HepG2 (cell line): ENCODE measurements around the gene ESPNL. TPM values are rescaled to one million over a fixed set of nuclear protein-coding genes. Genes with fewer than 3 reads are reported as not detected.

Source experiments
- AKAP8 ChIP-seq: sonication (generic); formaldehyde crosslinking; IDR thresholded peaks from 2 replicates; pipeline ENCODE4 v1.5.1; 2020; ENCODE audit warnings: mild to moderate bottlenecking, missing genetic modification reagents
- BCL6 ChIP-seq: IDR thresholded peaks from 2 replicates; pipeline ENCODE4 v1.6.1; 2016; ENCODE audit warnings: missing genetic modification reagents, missing compliant biosample characterization
- CENPX ChIP-seq: sonication (generic); formaldehyde crosslinking; IDR thresholded peaks from 2 replicates; pipeline ENCODE4 v1.9.0; 2021; ENCODE audit warnings: mild to moderate bottlenecking, missing genetic modification reagents, moderate library complexity
- FOXP4 ChIP-seq: sonication (generic); formaldehyde crosslinking; IDR thresholded peaks from 2 replicates; pipeline ENCODE4 v1.4.0; 2020; ENCODE audit warnings: missing genetic modification reagents
- GTF2F1 ChIP-seq: fragments of 150-350 bp; IDR thresholded peaks from 2 replicates; pipeline ENCODE4 v1.6.1; 2014; ENCODE audit warnings: low read length
- HNRNPL ChIP-seq: fragments of 200-400 bp; formaldehyde crosslinking; IDR thresholded peaks from 2 replicates; pipeline ENCODE4 v1.6.1; 2017; ENCODE audit warnings: mild to moderate bottlenecking, low read depth, low read length
- KDM3A ChIP-seq: IDR thresholded peaks from 2 replicates; pipeline ENCODE4 v1.6.1; 2018; ENCODE audit warnings: low read depth, missing compliant biosample characterization
- MXI1 ChIP-seq: IDR thresholded peaks from 3 replicates; pipeline ENCODE4 v1.6.1; 2012; ENCODE audit warnings: low read depth, low read length, inconsistent platforms, borderline replicate concordance
- SNAI1 ChIP-seq: sonication (generic); formaldehyde crosslinking; IDR thresholded peaks from 2 replicates; pipeline ENCODE4 v1.5.0; 2020; ENCODE audit warnings: mild to moderate bottlenecking, missing genetic modification reagents, borderline replicate concordance
- ZBTB4 ChIP-seq: sonication (generic); formaldehyde crosslinking; IDR thresholded peaks from 2 replicates; pipeline ENCODE4 v1.4.0; 2020; ENCODE audit warnings: missing genetic modification reagents, mild to moderate bottlenecking, borderline replicate concordance
- ZC3H4 ChIP-seq: sonication (generic); formaldehyde crosslinking; IDR thresholded peaks from 2 replicates; pipeline ENCODE4 v1.4.0; 2020; ENCODE audit warnings: missing genetic modification reagents, borderline replicate concordance
- ZNF124 ChIP-seq: sonication (generic); formaldehyde crosslinking; IDR thresholded peaks from 2 replicates; pipeline ENCODE4 v1.4.0; 2020; ENCODE audit warnings: missing genetic modification reagents
- ZNF264 ChIP-seq: sonication (generic); formaldehyde crosslinking; IDR thresholded peaks from 2 replicates; pipeline ENCODE4 v1.4.0; 2020; ENCODE audit warnings: missing genetic modification reagents
- ZNF441 ChIP-seq: sonication (generic); formaldehyde crosslinking; IDR thresholded peaks from 2 replicates; pipeline ENCODE4 v1.7.0; 2021; ENCODE audit warnings: missing genetic modification reagents, borderline replicate concordance
- ZNF607 ChIP-seq: sonication (generic); formaldehyde crosslinking; IDR thresholded peaks from 2 replicates; pipeline ENCODE4 v1.5.1; 2020; ENCODE audit warnings: missing genetic modification reagents, mild to moderate bottlenecking, borderline replicate concordance
- ZNF781 ChIP-seq: sonication (generic); formaldehyde crosslinking; IDR thresholded peaks from 2 replicates; pipeline ENCODE4 v1.5.1; 2020; ENCODE audit warnings: borderline replicate concordance, mild to moderate bottlenecking, missing genetic modification reagents; ENCODE audit errors: not compliant biosample characterization
- ZSCAN9 ChIP-seq: IDR thresholded peaks from 2 replicates; pipeline ENCODE4 v1.6.1; 2016; ENCODE audit warnings: borderline replicate concordance
- polyA plus RNA-seq, 8 experiments: library from polyadenylated mRNA; depleted of rRNA in 3 of 8; stranded (reverse) in 7 of 8; unstranded in 1 of 8; fragments of >200 nt; fragmentation: Illumina TruSeq in 4 of 8; extraction: Trizol in 4 of 8; gene quantifications; 2 replicates each; pipeline versions ENCODE4 v1.2.1 to v1.2.3, GENCODE V29; 2011 to 2016; ENCODE audit warnings: low read depth in 4 of 8, missing spikeins in 1 of 8, mixed read lengths in 1 of 8; ENCODE audit not compliant: insufficient read depth in 1 of 8
- total RNA-seq, 5 experiments: library from RNA; depleted of rRNA; stranded (reverse); fragments of >200 nt; fragmentation: Illumina TruSeq; extraction: Trizol; gene quantifications; 2 replicates each; pipeline ENCODE4 v1.2.3, GENCODE V29; 2016; ENCODE audit warnings: low read depth in 1 of 5
- TF ChIP-seq, protein P1 (sequence below): sonication (generic); formaldehyde crosslinking; IDR thresholded peaks from 2 replicates; pipeline ENCODE4 v1.8.0; 2022; ENCODE audit warnings: mild to moderate bottlenecking, missing genetic modification reagents
- TF ChIP-seq, protein P2 (sequence below): sonication (generic); formaldehyde crosslinking; conservative IDR thresholded peaks from 2 replicates; pipeline ENCODE4 v1.4.0; 2020; ENCODE audit warnings: mild to moderate bottlenecking, missing genetic modification reagents, moderate library complexity

The ESPNL gene
- total and polyA plus RNA-seq, 2 of the 13 experiments (the other 11 are each of a cell fraction or from before 2014, with no cell fraction given) = 0.45 to 0.80 TPM

DNA sequence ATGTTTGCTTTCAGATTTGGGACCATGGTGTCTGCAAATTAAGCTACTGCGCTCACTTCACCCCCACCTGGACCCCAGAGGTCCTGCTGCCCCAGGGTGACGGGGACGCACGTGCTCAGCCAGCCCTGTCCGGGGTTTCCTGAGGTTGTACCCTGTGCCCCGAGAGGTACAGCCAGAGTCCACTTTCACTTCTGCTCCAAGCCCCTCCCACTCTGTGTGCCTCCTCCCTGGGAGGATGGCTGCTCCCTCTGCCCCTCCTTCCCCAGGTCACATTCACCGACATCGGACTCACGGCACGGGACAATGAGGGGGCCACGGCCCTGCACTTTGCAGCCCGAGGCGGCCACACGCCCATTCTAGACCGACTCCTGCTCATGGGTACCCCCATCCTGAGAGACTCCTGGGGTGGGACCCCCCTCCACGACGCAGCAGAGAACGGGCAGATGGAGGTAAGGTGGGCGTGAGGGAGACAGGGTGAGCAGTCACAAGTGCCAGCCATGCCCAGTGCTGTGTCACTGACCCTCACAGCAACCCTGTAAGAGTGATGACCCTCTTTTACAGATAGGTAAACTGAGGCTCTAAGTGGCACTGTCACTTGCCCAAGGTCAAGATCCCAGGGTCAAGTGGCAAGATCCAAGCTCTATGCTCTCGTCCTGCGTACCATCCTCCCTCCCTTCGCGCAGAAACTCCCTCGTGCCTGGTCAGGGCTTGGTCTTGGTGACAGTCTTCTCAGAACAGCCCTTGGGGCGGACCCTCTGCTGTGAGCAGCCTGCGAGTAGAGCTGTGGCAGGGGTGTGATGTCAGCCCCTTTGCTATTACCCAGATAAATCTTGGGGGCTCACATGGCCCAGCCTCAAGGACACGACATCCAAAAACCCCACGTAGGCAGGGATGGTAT, 7.6 kb downstream of the ESPNL start (continued):
- peak; percentile 50 for TF ChIP-seq FOXP4 (CRISPR knock-in tag)
- TF ChIP-seq BCL6 = no peak
- TF ChIP-seq, protein P1, sequence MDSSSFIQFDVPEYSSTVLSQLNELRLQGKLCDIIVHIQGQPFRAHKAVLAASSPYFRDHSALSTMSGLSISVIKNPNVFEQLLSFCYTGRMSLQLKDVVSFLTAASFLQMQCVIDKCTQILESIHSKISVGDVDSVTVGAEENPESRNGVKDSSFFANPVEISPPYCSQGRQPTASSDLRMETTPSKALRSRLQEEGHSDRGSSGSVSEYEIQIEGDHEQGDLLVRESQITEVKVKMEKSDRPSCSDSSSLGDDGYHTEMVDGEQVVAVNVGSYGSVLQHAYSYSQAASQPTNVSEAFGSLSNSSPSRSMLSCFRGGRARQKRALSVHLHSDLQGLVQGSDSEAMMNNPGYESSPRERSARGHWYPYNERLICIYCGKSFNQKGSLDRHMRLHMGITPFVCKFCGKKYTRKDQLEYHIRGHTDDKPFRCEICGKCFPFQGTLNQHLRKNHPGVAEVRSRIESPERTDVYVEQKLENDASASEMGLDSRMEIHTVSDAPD (CRISPR knock-in tag) = no peak
- TF ChIP-seq ZNF607 (CRISPR knock-in tag) = no peak; the same call in 1 of the 2 replicates
- TF ChIP-seq SNAI1 (CRISPR knock-in tag) = no peak
- no peak for TF ChIP-seq GTF2F1
- TF ChIP-seq KDM3A (CRISPR knock-in tag) = peak; percentile 72; the same call in 1 of the 2 replicates
- no peak for TF ChIP-seq ZSCAN9 (CRISPR knock-in tag)
- TF ChIP-seq ZNF264 (CRISPR knock-in tag) = no peak
- no peak for TF ChIP-seq AKAP8 (CRISPR knock-in tag)
- TF ChIP-seq ZNF441 = no peak
- TF ChIP-seq, protein P2, sequence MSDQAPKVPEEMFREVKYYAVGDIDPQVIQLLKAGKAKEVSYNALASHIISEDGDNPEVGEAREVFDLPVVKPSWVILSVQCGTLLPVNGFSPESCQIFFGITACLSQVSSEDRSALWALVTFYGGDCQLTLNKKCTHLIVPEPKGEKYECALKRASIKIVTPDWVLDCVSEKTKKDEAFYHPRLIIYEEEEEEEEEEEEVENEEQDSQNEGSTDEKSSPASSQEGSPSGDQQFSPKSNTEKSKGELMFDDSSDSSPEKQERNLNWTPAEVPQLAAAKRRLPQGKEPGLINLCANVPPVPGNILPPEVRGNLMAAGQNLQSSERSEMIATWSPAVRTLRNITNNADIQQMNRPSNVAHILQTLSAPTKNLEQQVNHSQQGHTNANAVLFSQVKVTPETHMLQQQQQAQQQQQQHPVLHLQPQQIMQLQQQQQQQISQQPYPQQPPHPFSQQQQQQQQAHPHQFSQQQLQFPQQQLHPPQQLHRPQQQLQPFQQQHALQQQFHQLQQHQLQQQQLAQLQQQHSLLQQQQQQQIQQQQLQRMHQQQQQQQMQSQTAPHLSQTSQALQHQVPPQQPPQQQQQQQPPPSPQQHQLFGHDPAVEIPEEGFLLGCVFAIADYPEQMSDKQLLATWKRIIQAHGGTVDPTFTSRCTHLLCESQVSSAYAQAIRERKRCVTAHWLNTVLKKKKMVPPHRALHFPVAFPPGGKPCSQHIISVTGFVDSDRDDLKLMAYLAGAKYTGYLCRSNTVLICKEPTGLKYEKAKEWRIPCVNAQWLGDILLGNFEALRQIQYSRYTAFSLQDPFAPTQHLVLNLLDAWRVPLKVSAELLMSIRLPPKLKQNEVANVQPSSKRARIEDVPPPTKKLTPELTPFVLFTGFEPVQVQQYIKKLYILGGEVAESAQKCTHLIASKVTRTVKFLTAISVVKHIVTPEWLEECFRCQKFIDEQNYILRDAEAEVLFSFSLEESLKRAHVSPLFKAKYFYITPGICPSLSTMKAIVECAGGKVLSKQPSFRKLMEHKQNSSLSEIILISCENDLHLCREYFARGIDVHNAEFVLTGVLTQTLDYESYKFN (CRISPR knock-in tag) = 0 out of 2 replicates have a peak, but pooled peaks have one; percentile 26
- TF ChIP-seq HNRNPL = no peak
- TF ChIP-seq CENPX = no peak
- 0 out of 2 replicates have a peak, but pooled peaks have one; percentile 38 for TF ChIP-seq ZNF124 (CRISPR knock-in tag)
- TF ChIP-seq MXI1 = peak; percentile 90; the same call in 2 of the 3 replicates
- TF ChIP-seq ZBTB4 (CRISPR knock-in tag) = no peak
- no peak for TF ChIP-seq ZC3H4 (CRISPR knock-in tag)
- TF ChIP-seq ZNF781 (CRISPR knock-in tag) = peak; percentile 42
